Panc1 (cell line): Measurements from ENCODE around the gene NOLC1. TPM values are rescaled to one million over a fixed set of nuclear protein-coding genes. Genes with fewer than 3 reads are reported as not detected.

Experiments
- ATAC-seq: fragments of 200-7000 bp; cut with Tn5 transposase; 2 replicates; pipeline ENCODE4 v1.9.1; 2020; ENCODE audit warnings: mild to moderate bottlenecking, moderate library complexity
- BruUV-seq: library from RNA; stranded (reverse); fragments of 400-500 nt; replicated peaks from 2 replicates; lab custom pipeline; 2021; lab: Mats Ljungman, UMichigan
- CTCF ChIA-PET: fragments of 300-600 bp; sonication (Branson Sonifier 250); formaldehyde crosslinking; loops from one replicate; lab custom pipeline; 2022; ENCODE audit warnings: antibody characterized with exemption; lab: Charles Lee
- POLR2A ChIA-PET: fragments of 300-600 bp; sonication (Branson Sonifier 250); formaldehyde crosslinking; loops from one replicate; lab custom pipeline; 2022; ENCODE audit warnings: antibody characterized with exemption; lab: Charles Lee
- DNase-seq: peaks from one replicate; pipeline ENCODE4 v3.0.0-alpha.2; 2010; ENCODE audit warnings: low read depth, low spot score
- H3K27ac ChIP-seq: 2 replicates; pipeline ENCODE4 v1.5.1; 2011; ENCODE audit warnings: mild to moderate bottlenecking, low read length, inconsistent platforms
- H3K27me3 ChIP-seq: fragments of 200-500 bp; sonication (Bioruptor generic); 2 replicates; pipeline ENCODE4 v1.6.0; 2014; ENCODE audit warnings: low read length, inconsistent platforms; ENCODE audit not compliant: control insufficient read depth, insufficient read depth
- H3K36me3 ChIP-seq: fragments of 200-500 bp; sonication (Bioruptor generic); 2 replicates; pipeline ENCODE4 v1.5.1; 2014; ENCODE audit warnings: inconsistent platforms, mild to moderate bottlenecking, low read length, moderate library complexity; ENCODE audit not compliant: control insufficient read depth, insufficient read depth
- H3K4me1 ChIP-seq: 2 replicates; pipeline ENCODE4 v1.5.1; 2011; ENCODE audit warnings: inconsistent platforms, mild to moderate bottlenecking, low read length, moderate library complexity; ENCODE audit not compliant: control insufficient read depth, insufficient read depth
- H3K4me3 ChIP-seq, 2 experiments: 2 replicates each; pipeline ENCODE4 v1.5.1; 2011 to 2012; ENCODE audit warnings: low read depth in 2 of 2, low read length in 2 of 2, mild to moderate bottlenecking in 2 of 2, inconsistent platforms in 1 of 2, moderate library complexity in 1 of 2
- H3K9me3 ChIP-seq: fragments of 200-500 bp; sonication (Bioruptor generic); 2 replicates; pipeline ENCODE4 v1.5.1; 2014; ENCODE audit warnings: low read depth, mild to moderate bottlenecking, inconsistent platforms, low read length, moderate library complexity; ENCODE audit not compliant: control insufficient read depth, insufficient read depth
- CTCF ChIP-seq: fragments of 450-650 bp; IDR thresholded peaks from 2 replicates; pipeline ENCODE4 v1.5.1; 2017; ENCODE audit warnings: mild to moderate bottlenecking
- POLR2AphosphoS5 ChIP-seq: IDR thresholded peaks from 2 replicates; pipeline ENCODE4 v1.6.1; 2012; ENCODE audit warnings: mild to moderate bottlenecking, low read depth, low read length, moderate library complexity
- REST ChIP-seq, 2 experiments: IDR thresholded peaks; 2 replicates each; pipeline ENCODE4 v1.6.1; 2011 to 2012; ENCODE audit warnings: low read depth in 2 of 2, control low read depth in 1 of 2, low read length in 1 of 2, mild to moderate bottlenecking in 1 of 2, moderate library complexity in 1 of 2; ENCODE audit not compliant: insufficient read depth in 1 of 2
- SIN3A ChIP-seq: IDR thresholded peaks from 2 replicates; pipeline ENCODE4 v1.6.1; 2012; ENCODE audit warnings: low read depth, mild to moderate bottlenecking, low read length, moderate library complexity, borderline replicate concordance; ENCODE audit not compliant: insufficient read depth
- TCF7L2 ChIP-seq: IDR thresholded peaks from 2 replicates; pipeline ENCODE4 v1.6.1; 2011; ENCODE audit warnings: mild to moderate bottlenecking, low read depth, low read length, inconsistent platforms
- in situ Hi-C: cut with HindIII; loops from 2 replicates; pipeline ENCODE4 v1.10.0; 2016; ENCODE audit warnings: low sequenced_read_pairs, low pct_unique_long_range_greater_than_20kb
- intact Hi-C: fragments of 100-400 bp; cut with micrococcal nuclease; formaldehyde crosslinking; loops from one replicate; pipeline ENCODE4 v1.10.0; 2022; ENCODE audit not compliant: unreplicated experiment
- total RNA-seq: library from RNA; stranded (reverse); gene quantifications from one replicate; pipeline ENCODE4 v1.2.1, GENCODE V29; 2021; ENCODE audit not compliant: unreplicated experiment

Gene NOLC1
- total RNA-seq, 1 experiment from 2014 or later = 182 TPM

GRCh38 chr10:102113261-102113955 is 38.8 kb upstream of the NOLC1 start:
- no peak for DNase-seq
- TF ChIP-seq SIN3A = no peak
- TF ChIP-seq REST (IDR thresholded peaks at IDR 0.05; ENCODE audit: insufficient read depth in 1 of 2, low read depth in 2 of 2, low read length in 1 of 2) = no peak
- no peak for TF ChIP-seq POLR2AphosphoS5
- no peak for TF ChIP-seq TCF7L2
- TF ChIP-seq CTCF = no peak
- peaks cover 31% of the 10 kb centered on the region for H3K36me3 ChIP-seq
- POLR2A ChIA-PET = no interaction called here
- no peaks in the 10 kb centered on the region for H3K27me3 ChIP-seq
- peak; percentile 11; the same call in 1 of the 2 replicates for ATAC-seq
- CTCF ChIA-PET = interaction anchor here (0.6 to 0.7 kb wide), 5 partner anchors 18 to 225 kb away, joined by 3 to 6 read pairs (median 4); no protein-coding TSS in a partner anchor
- peak overlapping the region; percentile 81 for H3K27ac ChIP-seq
- TSS peak; percentile 45 for BruUV-seq
- in situ Hi-C loops = no loop called here
- no peaks in the 10 kb centered on the region for H3K9me3 ChIP-seq
- peaks cover 54% of the 10 kb centered on the region for H3K4me1 ChIP-seq
- H3K4me3 ChIP-seq = peak overlapping the region; percentile 74 to 84
- intact Hi-C loops = no loop called here

GRCh38 chr10:102113956-102114857 is 38.0 kb upstream of the NOLC1 start:
- TF ChIP-seq POLR2AphosphoS5 = no peak
- intact Hi-C loops (no loop called here), in situ Hi-C loops (no loop called here)
- no peaks in the 10 kb centered on the region for H3K9me3 ChIP-seq
- DNase-seq = no peak
- ChIA-PET CTCF (interaction anchor here (0.6 to 0.7 kb wide), 4 partner anchors 18 to 226 kb away, joined by 3 to 6 read pairs (median 4); no protein-coding TSS in a partner anchor), POLR2A (no interaction called here)
- H3K27me3 ChIP-seq = no peaks in the 10 kb centered on the region
- peaks cover 60% of the 10 kb centered on the region for H3K4me1 ChIP-seq
- H3K36me3 ChIP-seq = peaks cover 23% of the 10 kb centered on the region
- H3K27ac ChIP-seq = peak overlapping the region; percentile 85
- H3K4me3 ChIP-seq = peak overlapping the region; percentile 74 to 84
- no TSS peak for BruUV-seq
- peak; percentile 14 for ATAC-seq
